Ishikawa (cell line): ENCODE data around the gene CACNA2D3.

Experiments
- CEBPB ChIP-seq: IDR thresholded peaks from 2 replicates; pipeline ENCODE4 v1.6.1; 2012
- CREB1 ChIP-seq: IDR thresholded peaks from 2 replicates; pipeline ENCODE4 v1.6.1; 2012; ENCODE audit warnings: low read depth
- EGR1 ChIP-seq: IDR thresholded peaks from 2 replicates; pipeline ENCODE4 v1.6.1; 2012
- EP300 ChIP-seq: IDR thresholded peaks from 2 replicates; pipeline ENCODE4 v1.6.1; 2012; ENCODE audit warnings: borderline replicate concordance
- FOXM1 ChIP-seq: IDR thresholded peaks from 2 replicates; pipeline ENCODE4 v1.6.1; 2012; ENCODE audit warnings: low read depth, borderline replicate concordance
- NFIC ChIP-seq: IDR thresholded peaks from 2 replicates; pipeline ENCODE4 v1.6.1; 2012
- RAD21 ChIP-seq: IDR thresholded peaks from 2 replicates; pipeline ENCODE4 v1.6.1; 2012; ENCODE audit warnings: low read depth
- REST ChIP-seq: IDR thresholded peaks from 2 replicates; pipeline ENCODE4 v1.6.1; 2012; ENCODE audit warnings: low read depth, mild to moderate bottlenecking
- TAF1 ChIP-seq: IDR thresholded peaks from 2 replicates; pipeline ENCODE4 v1.6.1; 2012; ENCODE audit warnings: low read depth, mild to moderate bottlenecking
- TCF12 ChIP-seq: IDR thresholded peaks from 2 replicates; pipeline ENCODE4 v1.6.1; 2012; ENCODE audit warnings: low read depth
- TEAD4 ChIP-seq: IDR thresholded peaks from 2 replicates; pipeline ENCODE4 v1.6.1; 2012
- USF1 ChIP-seq: IDR thresholded peaks from 2 replicates; pipeline ENCODE4 v1.6.1; 2012
- YY1 ChIP-seq: IDR thresholded peaks from 2 replicates; pipeline ENCODE4 v1.6.1; 2012; ENCODE audit warnings: low read depth
- ZBTB7A ChIP-seq: IDR thresholded peaks from 2 replicates; pipeline ENCODE4 v1.6.1; 2012; ENCODE audit warnings: low read depth
- TF ChIP-seq, protein P1 (sequence below): IDR thresholded peaks from 2 replicates; pipeline ENCODE4 v1.6.1; 2012

CACNA2D3 gene

GRCh38 chr3:54538346-54538745, 416.0 kb downstream of the CACNA2D3 start:
- TF ChIP-seq TCF12: no peak
- no peak for TF ChIP-seq FOXM1
- TF ChIP-seq TAF1: no peak
- no peak for TF ChIP-seq EGR1
- no peak for TF ChIP-seq CEBPB
- TF ChIP-seq RAD21: no peak

DNA sequence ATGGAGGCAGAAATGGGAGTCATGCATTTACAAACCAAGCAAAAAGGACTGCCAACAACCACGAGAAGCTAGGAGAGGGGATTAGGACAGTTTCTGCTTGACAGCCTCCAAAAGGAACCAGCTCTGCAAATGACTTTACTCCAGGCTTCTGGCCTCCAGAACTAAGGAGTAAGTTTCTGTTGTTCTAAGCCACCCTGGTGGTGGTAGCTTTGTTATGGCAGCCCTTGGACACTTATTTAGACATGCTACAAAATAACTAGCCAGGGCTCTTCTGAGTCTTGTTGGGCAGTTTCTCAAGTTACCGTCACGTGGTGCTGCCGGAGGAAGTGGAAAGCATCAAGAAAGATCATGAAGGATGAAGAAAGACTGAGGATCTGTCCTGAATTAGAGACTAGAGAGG, 419.0 kb downstream of the CACNA2D3 start:
- TF ChIP-seq EGR1 (no peak), RAD21 (no peak), EP300 (no peak), TAF1 (no peak)

DNA sequence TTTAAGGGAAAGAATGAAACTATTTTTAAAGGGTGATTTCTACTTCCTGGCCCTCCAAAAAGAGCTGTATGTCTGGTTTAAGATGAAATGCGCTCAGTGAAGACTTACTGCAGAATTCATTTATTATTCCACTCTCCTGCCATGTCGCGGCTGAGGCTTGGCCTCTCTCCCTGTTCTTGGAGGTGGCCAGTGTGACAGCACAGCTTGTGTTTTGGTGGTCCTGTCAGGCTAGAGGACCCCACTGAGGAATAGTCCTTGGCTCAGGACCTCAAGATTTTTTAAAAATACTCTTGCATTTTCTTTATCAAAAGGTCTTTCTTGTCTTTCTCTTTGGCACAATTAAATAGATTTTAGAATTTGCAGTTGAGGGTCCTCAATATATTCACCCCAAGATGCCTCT, 421.1 kb downstream of the CACNA2D3 start:
- TF ChIP-seq FOXM1 (no peak), REST (no peak), RAD21 (no peak), ZBTB7A (no peak), CEBPB (no peak), EGR1 (no peak)

GRCh38 chr3:54547051-54547450, 424.7 kb downstream of the CACNA2D3 start:
- no peak for TF ChIP-seq TCF12
- no peak for TF ChIP-seq NFIC
- no peak for TF ChIP-seq CEBPB
- no peak for TF ChIP-seq TEAD4
- TF ChIP-seq EGR1: no peak

GRCh38 chr3:54547846-54548245, 425.5 kb downstream of the CACNA2D3 start:
- TF ChIP-seq CREB1 (no peak), FOXM1 (no peak), USF1 (no peak), EP300 (no peak), YY1 (no peak), RAD21 (no peak), TCF12 (no peak), EGR1 (no peak), NFIC (no peak), CEBPB (no peak), TEAD4 (no peak), ZBTB7A (no peak)
- TF ChIP-seq, protein P1, sequence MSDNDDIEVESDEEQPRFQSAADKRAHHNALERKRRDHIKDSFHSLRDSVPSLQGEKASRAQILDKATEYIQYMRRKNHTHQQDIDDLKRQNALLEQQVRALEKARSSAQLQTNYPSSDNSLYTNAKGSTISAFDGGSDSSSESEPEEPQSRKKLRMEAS: no peak

- TF ChIP-seq, protein P1: no peak
- TF ChIP-seq USF1: no peak
- no peak for TF ChIP-seq TCF12
- TF ChIP-seq NFIC: no peak
- no peak for TF ChIP-seq EGR1
- no peak for TF ChIP-seq EP300
- no peak for TF ChIP-seq TAF1
- TF ChIP-seq REST: no peak
- no peak for TF ChIP-seq RAD21
- TF ChIP-seq FOXM1: no peak
- TF ChIP-seq CEBPB: no peak
- TF ChIP-seq YY1: no peak
- TF ChIP-seq ZBTB7A: no peak
- TF ChIP-seq TEAD4: no peak
- TF ChIP-seq CREB1: no peak
These were observed 427.4 kb downstream of the CACNA2D3 start for GRCh38 chr3:54549607-54550220.
